Naive B cell (primary cell): ENCODE data around the gene LAPTM5. TPM values are rescaled to one million over a fixed set of nuclear protein-coding genes. Genes with fewer than 3 reads are reported as not detected.
A peak's percentile ranks its signal among the peaks of the same experiment; 100 is the strongest.

Experiments used
- ATAC-seq, 2 donors: fragments of 150-1000 bp; cut with Tn5 transposase; 2 replicates each; pipeline ENCODE4 v1.10.0; 2021; ENCODE audit warnings: low read depth in 2 of 2, mild to moderate bottlenecking in 2 of 2, moderate library complexity in 2 of 2
- DNase-seq: peaks from one replicate; pipeline ENCODE4 v3.0.0; 2022
- H3K27ac Mint-ChIP-seq, 6 donors: one replicate each; pipeline ENCODE4 v1.8.0; 2020 to 2022; ENCODE audit warnings: mild to moderate bottlenecking in 6 of 6, mixed read lengths in 6 of 6, moderate library complexity in 5 of 6, inconsistent platforms in 2 of 6
- H3K27me3 Mint-ChIP-seq, 3 donors: one replicate each; pipeline ENCODE4 v1.8.0; 2021 to 2022; ENCODE audit warnings: mixed read lengths in 3 of 3, mild to moderate bottlenecking in 1 of 3
- H3K36me3 Mint-ChIP-seq, 2 donors: one replicate each; pipeline ENCODE4 v1.8.0; 2020 to 2022; ENCODE audit warnings: mixed read lengths in 2 of 2, inconsistent platforms in 1 of 2, mild to moderate bottlenecking in 1 of 2
- H3K4me1 Mint-ChIP-seq, 3 donors: one replicate each; pipeline ENCODE4 v1.8.0; 2020 to 2022; ENCODE audit warnings: mixed read lengths in 3 of 3, inconsistent platforms in 1 of 3, mild to moderate bottlenecking in 1 of 3, moderate library complexity in 1 of 3
- H3K4me3 Mint-ChIP-seq, 8 donors: one replicate each; pipeline ENCODE4 v1.8.0; 2020 to 2022; ENCODE audit warnings: mild to moderate bottlenecking in 8 of 8, mixed read lengths in 8 of 8, moderate library complexity in 8 of 8, inconsistent platforms in 2 of 8
- H3K9me3 Mint-ChIP-seq, 7 donors: one replicate each; pipeline ENCODE4 v1.8.0; 2020 to 2022; ENCODE audit warnings: mixed read lengths in 7 of 7, mild to moderate bottlenecking in 5 of 7, inconsistent platforms in 2 of 7, moderate library complexity in 1 of 7
- polyA plus RNA-seq, 6 donors: library from polyadenylated mRNA; unstranded; fragments of 300-500 nt; fragmentation: Illumina TruSeq; gene quantifications; one replicate each; pipeline ENCODE4 v1.2.3, GENCODE V29; 2021; ENCODE audit warnings: low read depth in 6 of 6

LAPTM5 gene, protein sequence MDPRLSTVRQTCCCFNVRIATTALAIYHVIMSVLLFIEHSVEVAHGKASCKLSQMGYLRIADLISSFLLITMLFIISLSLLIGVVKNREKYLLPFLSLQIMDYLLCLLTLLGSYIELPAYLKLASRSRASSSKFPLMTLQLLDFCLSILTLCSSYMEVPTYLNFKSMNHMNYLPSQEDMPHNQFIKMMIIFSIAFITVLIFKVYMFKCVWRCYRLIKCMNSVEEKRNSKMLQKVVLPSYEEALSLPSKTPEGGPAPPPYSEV
- polyA plus RNA-seq, result 1,000 to 10,000 TPM; 1,442 to 2,525 (median 1,701) TPM

DNA sequence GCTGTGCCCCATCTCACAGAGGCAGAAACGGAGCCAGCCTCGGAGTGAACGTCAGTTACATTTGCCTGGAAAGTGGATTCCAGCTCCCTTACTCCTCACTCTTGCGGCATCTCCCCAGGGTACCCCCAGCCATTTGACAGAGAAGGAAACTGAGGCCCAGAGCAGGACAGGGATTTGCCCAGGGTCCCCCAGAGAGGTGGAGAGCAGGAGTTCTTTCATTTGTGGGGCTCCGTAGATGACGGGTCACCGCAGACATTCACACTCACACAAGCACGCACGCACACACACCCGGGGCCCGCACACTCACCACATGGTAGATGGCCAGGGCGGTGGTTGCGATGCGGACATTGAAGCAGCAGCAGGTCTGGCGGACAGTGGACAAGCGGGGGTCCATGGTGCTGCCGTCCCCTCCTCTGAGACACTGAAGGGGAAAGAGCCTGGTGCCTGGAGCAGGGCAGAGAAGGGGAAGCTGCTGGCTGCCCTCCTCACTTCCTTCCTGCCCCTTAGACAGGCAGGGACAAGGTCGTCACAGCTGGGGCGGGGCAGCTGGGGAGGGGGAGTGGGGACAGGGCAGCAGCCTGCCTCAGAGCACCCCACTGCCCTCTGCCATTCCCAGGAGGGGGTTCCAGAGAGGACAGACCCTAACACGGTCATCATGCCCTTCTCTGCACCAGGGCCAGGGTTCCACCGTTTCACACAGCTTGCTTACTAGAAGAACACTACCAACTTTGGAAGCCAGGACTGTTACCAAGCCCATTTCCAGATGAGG lies at the start of gene LAPTM5:
Gene LAPTM5 (minus strand): TSS at position 423 of the 769 bp plus-strand sequence. CDS start 29 bp downstream, at position 394.
- Mint-ChIP-seq H3K4me3 (peak within 1 kb of the TSS; percentile 90 to 100 (median 99)), H3K27ac (peak within 1 kb of the TSS; percentile 96 to 100 (median 100))
- ATAC-seq, result peak; percentile 24 to 34

DNA sequence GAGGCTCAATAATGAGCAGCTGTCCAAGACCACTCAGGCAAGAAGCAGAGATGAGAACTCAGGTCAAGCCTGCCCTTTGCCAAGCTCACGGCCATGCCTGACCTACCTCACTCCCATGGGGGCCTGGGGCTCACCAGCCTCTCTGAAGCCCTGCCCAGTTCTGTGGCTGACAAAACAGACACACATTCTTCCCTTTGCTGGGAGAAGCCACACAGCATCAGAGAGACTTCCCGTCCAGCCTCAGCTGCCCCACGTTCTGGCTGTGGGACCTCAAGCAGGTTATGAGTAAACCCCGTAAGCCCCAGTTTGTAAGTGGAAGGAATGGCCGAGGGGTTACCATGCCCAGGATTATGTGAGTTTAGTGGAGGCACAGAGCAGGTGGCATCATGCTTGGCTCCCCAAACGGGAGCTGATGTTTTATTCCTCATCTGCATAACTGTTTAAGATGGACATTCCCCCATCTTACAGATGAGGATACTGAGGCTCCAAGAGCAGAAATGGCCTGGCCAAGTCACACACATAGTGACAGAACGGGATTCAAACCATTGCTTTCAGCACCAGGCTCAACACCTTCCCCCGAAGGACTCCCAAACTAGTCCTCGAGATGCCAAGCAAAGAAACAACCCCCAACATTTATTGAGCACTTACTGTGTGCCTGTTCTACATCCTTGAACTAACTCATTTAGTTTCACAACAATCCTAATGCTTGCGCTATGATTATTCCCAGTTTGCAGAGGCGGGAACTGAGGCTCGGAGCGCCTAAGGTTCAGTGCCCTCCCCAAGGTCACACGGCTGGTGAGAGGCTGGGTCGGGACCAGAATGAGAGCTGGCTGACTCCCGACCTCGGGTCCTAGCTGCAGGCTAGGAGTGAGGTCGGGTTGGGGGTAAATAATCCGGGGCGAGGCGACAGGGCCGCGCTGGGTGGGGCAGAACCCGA lies 49.1 kb upstream of the LAPTM5 start:
- Mint-ChIP-seq H3K36me3 (no peaks in the 10 kb centered on the region), H3K4me3 (peak overlapping the region in 3 of 8 donors; percentile 4 to 27 (median 12)), H3K9me3 (no peaks in the 10 kb centered on the region), H3K4me1 (peaks cover 10 to 27% (median 25%) of the 10 kb centered on the region in 3 donors), H3K27ac (peak overlapping the region in 1 of 6 donors; percentile 58), H3K27me3 (peaks cover 58 to 72% (median 60%) of the 10 kb centered on the region in 3 donors)
- DNase-seq (no peak), ATAC-seq (peak in 1 of 2 donors; percentile 7)

More for the DNA sequence above, at the start of gene LAPTM5:
- DNase-seq, result peak; percentile 83
- peaks cover 67 to 93% (median 84%) of the 10 kb centered on the region in 3 donors for H3K4me1 Mint-ChIP-seq
- peaks cover 23 to 37% of the 10 kb centered on the region in 2 donors for H3K36me3 Mint-ChIP-seq
- H3K9me3 Mint-ChIP-seq, result no peaks in the 10 kb centered on the region
- H3K27me3 Mint-ChIP-seq, result no peaks in the 10 kb centered on the region

DNA sequence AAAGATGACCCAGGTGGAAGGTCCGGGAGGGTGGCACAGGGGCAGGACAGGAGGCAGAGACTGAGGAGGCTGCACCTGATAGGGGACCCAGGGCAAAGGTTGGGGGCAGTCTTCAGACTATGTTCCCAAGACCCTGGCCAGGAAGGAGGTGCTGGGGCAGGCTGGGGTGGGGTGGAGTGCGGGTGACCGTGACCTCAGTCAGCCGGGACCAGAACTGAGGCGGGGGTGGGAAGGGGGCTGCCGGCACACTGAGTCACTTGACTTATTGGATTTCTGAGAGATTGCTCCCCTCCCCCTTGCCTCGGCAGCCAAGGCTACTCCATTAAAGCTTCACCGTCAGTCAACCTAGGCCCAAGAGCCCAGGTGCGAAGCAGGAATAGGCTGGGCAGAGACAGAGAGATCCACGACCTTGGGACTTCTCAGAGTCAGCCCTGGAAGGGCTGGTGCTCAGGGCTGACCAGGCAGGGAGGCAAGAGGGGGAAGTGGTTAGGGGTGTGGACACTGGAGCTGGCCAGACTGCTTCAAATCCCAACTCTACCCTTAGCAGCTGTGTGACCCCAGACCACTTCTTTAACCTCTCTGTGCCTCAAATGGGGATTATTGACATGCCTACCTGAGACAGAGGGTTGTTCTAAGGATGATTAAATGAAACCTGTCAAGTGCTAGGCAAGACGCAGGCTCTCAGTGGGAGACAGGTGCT lies 47.9 kb upstream of the LAPTM5 start:
- H3K9me3 Mint-ChIP-seq, result no peaks in the 10 kb centered on the region
- H3K36me3 Mint-ChIP-seq, result no peaks in the 10 kb centered on the region
- DNase-seq, result no peak
- H3K27ac Mint-ChIP-seq, result no peak overlapping the region
- peaks cover 52 to 76% (median 53%) of the 10 kb centered on the region in 3 donors for H3K27me3 Mint-ChIP-seq
- H3K4me1 Mint-ChIP-seq, result peaks cover 12 to 27% (median 26%) of the 10 kb centered on the region in 3 donors
- ATAC-seq, result no peak
- no peak overlapping the region for H3K4me3 Mint-ChIP-seq

DNA sequence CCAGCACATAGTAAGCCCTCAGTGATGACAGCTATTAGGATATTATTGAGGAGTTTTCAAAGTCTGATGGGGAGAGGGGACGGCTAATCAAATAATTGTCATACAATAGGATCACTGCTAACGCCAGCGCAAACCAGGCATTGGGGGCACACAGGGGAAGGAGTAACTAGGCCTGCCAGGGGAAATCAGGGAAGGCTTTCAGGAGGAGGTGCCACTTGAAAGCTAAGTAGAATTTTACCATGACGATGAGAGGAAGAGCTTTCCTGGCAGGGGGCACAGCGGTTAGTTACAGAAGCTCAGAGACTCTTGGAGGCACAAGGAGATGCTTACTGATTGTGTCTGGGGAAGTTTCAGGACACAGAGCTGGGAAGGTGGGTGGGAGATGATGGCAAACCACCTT lies 47.2 kb upstream of the LAPTM5 start:
- no peaks in the 10 kb centered on the region for H3K36me3 Mint-ChIP-seq
- DNase-seq, result no peak
- H3K4me3 Mint-ChIP-seq, result no peak overlapping the region
- no peak overlapping the region for H3K27ac Mint-ChIP-seq
- peaks cover 12 to 27% (median 26%) of the 10 kb centered on the region in 3 donors for H3K4me1 Mint-ChIP-seq
- peaks cover 47 to 69% (median 51%) of the 10 kb centered on the region in 3 donors for H3K27me3 Mint-ChIP-seq
- no peak for ATAC-seq
- H3K9me3 Mint-ChIP-seq, result no peaks in the 10 kb centered on the region

DNA sequence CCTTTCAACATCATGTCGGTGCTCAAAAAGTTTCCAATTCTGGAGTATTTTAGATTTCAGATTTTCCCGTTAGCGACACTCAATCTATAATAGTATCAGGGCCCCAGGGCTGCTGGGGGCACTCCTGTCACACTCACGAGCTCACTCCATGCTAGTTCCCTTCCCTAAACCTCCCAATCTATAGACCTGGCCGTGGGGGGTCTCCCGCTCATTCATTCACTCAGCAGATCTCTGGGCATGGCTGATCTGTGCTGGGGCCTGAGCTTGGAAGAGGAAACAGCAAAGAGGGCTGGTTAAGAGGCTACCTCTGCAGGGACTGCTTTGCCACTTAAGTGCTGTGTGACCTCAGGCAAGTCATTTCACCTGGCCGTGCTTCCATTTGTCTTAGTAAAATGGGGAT lies 46.8 kb upstream of the LAPTM5 start:
- H3K9me3 Mint-ChIP-seq, result no peaks in the 10 kb centered on the region
- ATAC-seq (no peak), DNase-seq (no peak)
- H3K4me1 Mint-ChIP-seq, result peaks cover 12 to 27% (median 26%) of the 10 kb centered on the region in 3 donors
- no peaks in the 10 kb centered on the region for H3K36me3 Mint-ChIP-seq
- no peak overlapping the region for H3K4me3 Mint-ChIP-seq
- H3K27me3 Mint-ChIP-seq, result peaks cover 46 to 65% (median 48%) of the 10 kb centered on the region in 3 donors
- no peak overlapping the region for H3K27ac Mint-ChIP-seq

DNA sequence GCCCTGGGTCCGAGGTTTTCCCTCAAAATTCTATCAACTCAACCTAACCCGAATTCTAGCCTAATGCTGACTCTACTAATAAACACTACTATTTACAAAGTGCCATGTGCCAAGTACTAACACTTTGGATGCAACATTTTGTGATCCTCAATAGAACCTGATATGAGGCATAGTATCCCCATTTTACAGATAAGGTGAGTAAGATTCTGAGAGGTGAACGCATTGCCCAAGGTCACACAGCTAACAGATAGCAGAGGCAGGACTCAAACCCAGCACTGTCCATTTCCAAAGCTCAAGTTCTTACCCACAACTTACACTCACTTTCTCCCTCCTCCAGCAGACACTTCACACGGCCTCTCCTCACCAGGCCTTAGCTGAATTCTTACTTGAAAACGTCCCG lies 46.0 kb upstream of the LAPTM5 start:
- Mint-ChIP-seq H3K9me3 (peaks cover 0 to under 1% (median 0%) of the 10 kb centered on the region in 7 donors), H3K36me3 (no peaks in the 10 kb centered on the region), H3K27me3 (peaks cover 41 to 58% (median 46%) of the 10 kb centered on the region in 3 donors), H3K4me3 (no peak overlapping the region), H3K4me1 (peaks cover 12 to 27% (median 26%) of the 10 kb centered on the region in 3 donors), H3K27ac (peak overlapping the region in 1 of 6 donors; percentile 71)
- ATAC-seq, result no peak
- DNase-seq, result no peak

DNA sequence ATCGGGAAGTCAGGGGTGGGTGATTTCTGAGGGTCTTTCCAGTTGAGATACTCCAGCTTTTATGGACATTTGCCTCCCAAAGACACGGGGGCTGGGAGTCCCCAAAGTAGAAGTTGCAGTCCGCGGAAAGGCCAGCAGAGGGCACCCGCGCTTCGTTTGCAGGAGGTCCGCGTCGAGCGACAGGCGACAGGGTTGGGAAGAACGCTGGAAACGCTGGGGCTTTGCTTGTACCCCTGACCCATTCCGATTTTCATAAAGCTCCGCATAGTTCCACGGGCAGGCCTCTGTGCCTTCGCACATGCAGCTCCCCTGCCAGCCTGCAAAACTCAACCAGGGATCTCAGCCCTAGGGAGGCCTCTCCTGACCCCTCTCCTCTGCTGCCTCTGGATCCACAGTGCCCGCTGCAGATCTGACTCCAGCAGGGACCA lies 44.2 kb upstream of the LAPTM5 start:
- Mint-ChIP-seq H3K4me3 (peak overlapping the region in 1 of 8 donors; percentile 22), H3K9me3 (peaks cover 0 to 1% (median 0%) of the 10 kb centered on the region in 7 donors), H3K27ac (peak overlapping the region in 2 of 6 donors; percentile 52 to 60), H3K36me3 (no peaks in the 10 kb centered on the region), H3K27me3 (peaks cover 36 to 45% (median 38%) of the 10 kb centered on the region in 3 donors), H3K4me1 (peaks cover 7 to 20% (median 14%) of the 10 kb centered on the region in 3 donors)
- peak; percentile 59 to 76 for ATAC-seq
- DNase-seq, result peak; percentile 70

DNA sequence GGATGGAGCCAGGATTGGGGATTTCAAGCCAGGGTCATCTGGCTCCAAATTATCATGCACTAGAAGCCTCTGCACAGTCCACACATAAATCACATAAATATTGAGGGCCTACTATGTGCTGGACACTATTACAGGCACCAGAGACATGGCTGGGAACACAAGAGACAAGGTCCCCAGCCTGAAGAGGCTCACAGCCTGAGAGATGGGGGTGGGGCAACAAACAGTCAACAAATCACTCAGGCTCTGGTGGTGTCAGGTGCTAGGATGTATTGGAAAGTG lies 41.6 kb upstream of the LAPTM5 start:
- no peak overlapping the region for H3K27ac Mint-ChIP-seq
- no peaks in the 10 kb centered on the region for H3K36me3 Mint-ChIP-seq
- DNase-seq, result no peak
- H3K4me3 Mint-ChIP-seq, result no peak overlapping the region
- peaks cover 0 to 1% (median 0%) of the 10 kb centered on the region in 7 donors for H3K9me3 Mint-ChIP-seq
- ATAC-seq, result no peak
- H3K27me3 Mint-ChIP-seq, result peaks cover 14 to 24% (median 21%) of the 10 kb centered on the region in 3 donors
- H3K4me1 Mint-ChIP-seq, result peaks cover 5 to 7% (median 5%) of the 10 kb centered on the region in 3 donors

DNA sequence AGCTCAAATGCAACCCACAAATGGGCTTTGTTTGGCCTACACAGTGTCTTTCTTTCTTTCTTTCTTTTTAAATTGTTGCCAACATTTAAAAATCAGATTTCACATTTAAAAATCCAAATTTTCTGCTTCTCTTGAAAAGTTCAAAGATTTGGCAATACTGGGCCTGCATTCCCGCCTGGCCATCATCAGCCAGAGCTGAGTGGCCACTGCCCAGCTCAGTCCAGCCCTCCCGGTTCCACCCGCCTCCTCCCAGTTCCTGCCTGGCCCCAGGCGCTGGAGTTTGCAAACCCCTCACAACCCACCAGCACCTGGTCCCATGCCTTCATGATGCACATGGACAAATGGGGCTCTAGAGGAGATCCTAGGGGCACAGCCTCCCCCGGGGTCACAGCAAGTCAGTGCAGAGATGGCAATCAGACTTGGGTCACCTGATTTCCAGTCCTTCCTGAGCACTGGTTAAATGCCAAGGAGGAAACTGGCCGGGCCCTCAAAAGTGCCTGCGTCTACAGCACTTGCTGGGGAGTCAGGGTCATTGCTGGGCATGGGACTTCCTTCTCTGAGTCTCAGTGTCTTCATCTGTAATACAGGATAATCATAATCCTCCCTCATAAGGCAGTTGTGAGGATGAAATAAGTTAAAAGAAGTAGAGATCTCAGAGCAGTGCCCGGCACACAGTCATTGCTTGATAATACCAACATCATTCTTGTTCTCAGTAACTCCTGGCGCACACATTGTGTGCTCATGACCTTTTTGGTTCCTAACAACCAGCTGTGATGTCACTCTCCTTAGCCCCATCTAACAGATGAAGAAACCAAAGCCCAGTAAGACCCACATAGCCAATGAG lies 41.0 kb upstream of the LAPTM5 start:
- ATAC-seq (no peak), DNase-seq (no peak)
- Mint-ChIP-seq H3K27ac (peak overlapping the region in 1 of 6 donors; percentile 42), H3K4me1 (peaks cover 5 to 7% (median 5%) of the 10 kb centered on the region in 3 donors), H3K36me3 (no peaks in the 10 kb centered on the region), H3K4me3 (no peak overlapping the region), H3K9me3 (peaks cover 0 to 1% (median 0%) of the 10 kb centered on the region in 7 donors), H3K27me3 (peaks cover 9 to 24% (median 17%) of the 10 kb centered on the region in 3 donors)

DNA sequence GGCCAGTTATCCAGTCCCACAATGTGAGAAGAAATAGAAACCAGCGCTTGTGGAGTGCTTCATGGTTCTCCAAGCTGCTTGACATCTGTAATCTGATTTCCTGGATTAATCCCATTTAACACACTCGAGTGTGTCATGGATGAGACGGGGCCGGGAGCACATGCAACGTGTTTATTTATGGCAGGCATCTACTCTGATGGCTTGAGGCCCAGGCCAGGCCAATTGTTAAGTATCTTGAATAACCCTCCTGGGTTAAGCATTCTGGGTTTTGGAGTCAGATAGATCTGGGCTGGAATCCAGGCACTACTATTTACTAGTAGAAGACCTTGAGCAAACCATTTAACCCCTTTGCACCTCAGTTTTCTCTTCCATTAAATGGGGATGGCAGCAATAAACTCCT lies 37.5 kb upstream of the LAPTM5 start:
- Mint-ChIP-seq H3K4me1 (peaks cover 8 to 19% (median 12%) of the 10 kb centered on the region in 3 donors), H3K4me3 (no peak overlapping the region), H3K27me3 (peaks cover 12 to 28% (median 25%) of the 10 kb centered on the region in 3 donors), H3K27ac (no peak overlapping the region), H3K36me3 (no peaks in the 10 kb centered on the region), H3K9me3 (peaks cover 0 to 1% (median 0%) of the 10 kb centered on the region in 7 donors)
- DNase-seq (no peak), ATAC-seq (no peak)

DNA sequence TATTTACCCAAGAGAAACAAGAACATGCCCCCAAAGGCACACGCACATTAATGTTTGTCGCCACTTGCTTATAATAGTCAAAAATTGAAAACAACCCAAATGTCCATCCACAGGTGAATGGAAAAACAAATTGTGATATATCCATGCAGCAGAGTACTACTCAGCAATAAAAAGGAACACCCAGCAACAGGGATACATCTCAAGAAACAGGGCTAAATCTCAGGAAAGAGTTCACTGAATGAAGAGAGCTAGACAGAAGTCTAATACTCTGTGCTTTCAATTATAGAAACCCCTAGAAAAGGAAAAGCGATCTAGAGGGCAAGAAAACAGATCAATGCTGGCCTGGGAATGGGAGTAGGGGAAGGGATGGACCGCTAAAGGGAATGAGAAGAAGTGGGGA lies 36.7 kb upstream of the LAPTM5 start:
- H3K27ac Mint-ChIP-seq, result peak overlapping the region in 3 of 6 donors; percentile 10 to 81 (median 21)
- no peak for ATAC-seq

More for the DNA sequence above, 36.7 kb upstream of the LAPTM5 start:
- H3K4me3 Mint-ChIP-seq, result no peak overlapping the region
- H3K4me1 Mint-ChIP-seq, result peaks cover 8 to 24% (median 12%) of the 10 kb centered on the region in 3 donors
- H3K36me3 Mint-ChIP-seq, result no peaks in the 10 kb centered on the region
- peaks cover 0 to 1% (median 0%) of the 10 kb centered on the region in 7 donors for H3K9me3 Mint-ChIP-seq
- H3K27me3 Mint-ChIP-seq, result peaks cover 16 to 34% (median 21%) of the 10 kb centered on the region in 3 donors
- no peak for DNase-seq
